ENCODE results near the gene PDE10A.

Gene PDE10A

DNA sequence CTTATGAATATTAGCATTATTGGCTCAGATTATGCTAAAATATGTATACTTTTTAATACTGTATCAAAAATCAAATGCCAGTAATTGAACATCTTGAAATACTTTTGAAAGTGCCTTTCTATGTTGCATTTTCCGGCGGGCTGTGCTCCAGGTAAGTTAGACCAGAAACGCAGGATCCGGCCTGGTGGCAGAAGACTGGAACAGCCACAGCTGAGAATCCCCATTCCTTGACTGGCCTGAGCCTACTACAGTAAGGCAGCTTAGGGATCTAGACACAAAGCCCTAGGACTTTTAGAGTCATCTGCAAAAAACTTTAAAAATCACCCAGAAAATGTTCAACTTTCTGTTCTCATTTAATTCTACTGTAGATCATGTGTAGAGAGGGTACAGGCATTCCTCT lies 214.8 kb downstream of the PDE10A start:
- DNase-seq (ENCODE audit: extremely low spot score, insufficient read length, low read depth) (no peak), FAIRE-seq (no peak)

DNA sequence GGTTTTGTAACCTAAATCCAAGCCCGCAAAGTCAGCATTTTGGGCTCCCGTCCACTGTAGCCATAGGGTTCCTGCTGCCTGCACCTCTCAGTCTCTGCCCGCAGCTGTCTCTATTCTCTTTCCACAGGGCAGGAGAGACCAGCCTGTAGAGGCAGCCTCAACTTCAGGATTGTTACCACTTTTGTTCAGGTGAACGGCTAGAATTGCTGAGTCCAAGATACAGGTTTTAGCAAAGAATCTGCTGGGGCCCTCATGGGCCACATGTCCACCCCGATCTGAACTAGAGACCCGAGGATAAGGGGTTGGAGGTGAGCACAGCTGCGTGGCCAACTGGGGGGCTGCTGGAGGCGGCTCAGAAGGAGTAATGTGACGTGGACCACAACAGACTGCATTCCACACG lies 215.9 kb downstream of the PDE10A start:
- DNase-seq (ENCODE audit: extremely low spot score, insufficient read length, low read depth) (no peak), FAIRE-seq (no peak)

DNA sequence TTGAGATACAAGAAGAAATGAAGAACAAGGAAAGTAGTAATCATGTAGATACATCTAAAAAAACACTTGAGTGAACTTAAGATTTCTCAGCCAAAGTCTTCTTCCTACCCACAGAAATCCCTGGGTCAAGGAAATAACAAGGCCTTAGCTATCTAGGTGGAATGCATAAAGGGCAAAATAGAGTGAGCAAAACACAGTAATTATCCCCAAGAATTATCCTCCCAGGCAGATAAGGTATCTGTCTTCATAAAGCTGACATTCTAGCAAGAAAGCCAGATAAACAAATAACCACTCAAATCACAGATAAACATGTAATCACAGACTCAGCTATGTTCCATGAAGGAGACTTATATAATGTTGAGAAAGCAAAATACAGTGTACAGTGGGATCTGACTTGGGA lies 216.7 kb downstream of the PDE10A start:
- FAIRE-seq = no peak

DNA sequence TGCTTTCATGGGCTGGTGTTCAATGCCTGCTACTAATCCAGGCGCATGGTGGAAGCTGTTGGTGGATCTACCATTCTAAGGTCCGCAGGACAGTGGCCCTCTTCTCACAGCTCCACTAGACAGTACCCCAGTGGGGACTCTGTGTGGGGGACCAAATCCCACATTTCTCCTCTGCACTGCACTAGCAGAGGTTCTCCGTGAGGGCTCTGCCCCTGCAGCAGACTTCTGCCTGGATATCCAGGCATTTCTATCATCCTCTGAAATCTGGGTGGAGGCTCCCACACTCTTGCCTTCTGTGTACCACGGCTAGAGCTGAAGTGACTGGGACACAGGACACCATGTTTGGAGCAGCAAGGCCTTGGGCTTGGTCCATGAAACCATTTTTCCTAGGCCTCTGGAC lies 219.6 kb downstream of the PDE10A start:
- DNase-seq (ENCODE audit: extremely low spot score, insufficient read length, low read depth) = no peak
- no peak for FAIRE-seq

More for the DNA sequence above, 216.7 kb downstream of the PDE10A start:
- DNase-seq (ENCODE audit: extremely low spot score, insufficient read length, low read depth) = no peak

DNA sequence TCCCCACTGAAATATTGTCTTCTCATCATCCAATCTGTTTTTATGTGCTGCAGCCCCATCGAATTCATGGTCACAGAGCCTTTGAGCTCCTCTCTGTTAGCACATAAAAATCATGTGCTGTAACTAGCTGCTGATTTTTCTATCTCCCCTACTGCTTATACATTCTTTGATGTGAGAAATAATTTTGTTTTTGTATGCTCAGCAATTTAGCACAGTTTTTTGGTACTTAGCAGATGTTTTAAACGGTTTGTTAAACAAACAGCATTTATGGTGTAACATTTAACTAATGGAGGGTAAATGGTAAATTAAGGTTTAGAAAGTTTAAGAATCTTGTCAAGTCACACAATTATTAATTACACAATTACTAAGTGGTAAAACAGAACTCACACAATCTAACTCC lies 221.9 kb downstream of the PDE10A start:
- no peak for DNase-seq (ENCODE audit: extremely low spot score, insufficient read length, low read depth)
- FAIRE-seq = no peak

DNA sequence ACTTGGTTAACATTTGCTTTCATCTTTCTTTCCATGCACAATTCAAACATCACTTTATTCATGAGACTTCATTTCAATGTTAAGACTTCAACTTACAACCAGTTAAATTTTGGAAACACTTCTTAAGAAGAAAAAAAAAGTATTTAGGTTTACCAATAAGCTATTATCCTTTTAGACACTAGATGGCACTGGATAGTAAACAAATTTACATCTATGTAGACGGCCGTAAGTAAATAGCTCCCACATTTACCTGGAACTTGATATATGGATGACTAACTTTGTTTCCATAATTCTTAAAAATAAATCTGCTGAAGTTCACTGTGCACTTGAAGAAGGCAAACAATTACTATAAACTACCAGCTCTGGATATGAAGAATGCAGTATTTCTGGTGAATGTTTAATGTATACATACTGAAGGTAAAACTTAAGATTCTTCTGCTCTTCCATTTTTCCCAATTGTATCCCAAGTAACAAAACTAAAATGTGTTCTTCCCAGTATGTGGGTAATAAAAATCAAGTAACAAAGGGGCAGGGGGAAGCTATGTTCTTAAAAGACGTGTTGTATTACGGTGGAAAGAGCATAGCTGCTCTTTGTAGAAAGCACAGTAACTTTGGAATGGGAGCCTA lies 223.0 kb downstream of the PDE10A start:
- FAIRE-seq (peak; percentile 35), DNase-seq (ENCODE audit: extremely low spot score, insufficient read length, low read depth) (no peak)

DNA sequence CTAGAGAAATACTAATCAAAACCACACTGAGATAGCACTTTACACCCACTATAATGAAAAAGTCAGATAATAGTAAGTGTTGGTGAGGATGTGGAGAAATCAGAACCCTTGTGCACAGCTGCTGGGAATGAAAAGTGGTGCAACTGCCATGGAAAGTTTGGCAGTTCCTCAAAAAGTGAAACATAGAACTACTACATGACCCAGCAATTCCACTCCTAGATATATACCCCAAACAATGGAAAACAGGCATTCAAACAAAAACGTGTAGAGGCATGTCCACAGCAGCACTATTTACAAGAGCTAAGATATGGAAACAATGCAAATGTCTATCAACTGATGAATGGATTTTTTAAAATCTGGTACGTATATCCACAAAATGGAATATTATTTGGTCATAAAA lies 236.1 kb downstream of the PDE10A start:
- FAIRE-seq (no peak), DNase-seq (ENCODE audit: extremely low spot score, insufficient read length, low read depth) (no peak)

DNA sequence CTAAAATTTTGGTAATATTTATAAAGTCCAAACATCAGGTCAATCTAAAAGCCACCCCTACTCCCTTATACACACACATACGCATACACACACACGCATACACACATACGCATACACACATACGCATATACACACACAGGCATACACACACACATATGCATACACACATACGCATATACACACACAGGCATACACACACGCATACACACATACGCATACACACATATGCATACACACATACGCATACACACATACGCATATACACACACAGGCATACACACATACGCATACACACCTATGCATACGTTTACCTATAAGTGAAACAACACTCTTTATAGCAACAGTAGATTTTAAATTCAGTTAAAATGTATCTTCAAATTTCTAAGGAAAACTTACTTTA lies 240.8 kb downstream of the PDE10A start:
- DNase-seq (ENCODE audit: extremely low spot score, insufficient read length, low read depth) = no peak
- FAIRE-seq = no peak

DNA sequence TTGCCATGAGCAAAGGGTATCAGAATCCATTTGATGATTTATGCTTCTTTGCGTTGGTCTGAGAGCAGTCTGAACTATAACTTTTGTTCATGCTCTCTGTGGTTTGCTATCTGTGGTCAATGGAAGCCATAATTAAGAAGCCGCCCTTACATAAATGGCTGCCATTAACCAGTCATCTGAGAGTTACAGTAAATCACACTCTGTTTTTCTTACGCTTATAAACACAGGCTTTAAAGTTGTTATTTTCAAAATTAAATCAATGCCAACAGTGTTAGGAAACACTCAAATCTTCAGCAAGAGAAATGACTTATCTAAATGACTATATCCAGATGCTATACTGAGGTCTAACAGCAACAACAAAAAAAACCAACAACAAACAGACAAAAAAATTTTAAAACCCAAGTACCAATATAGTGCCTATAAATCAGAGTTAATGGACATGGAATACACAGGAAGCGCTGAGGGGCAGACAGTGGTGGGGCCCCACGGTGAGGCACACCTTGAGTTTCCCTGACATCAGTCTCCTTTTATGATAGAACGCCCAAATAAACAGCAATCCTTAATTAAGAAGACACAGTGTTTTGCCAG lies 245.7 kb downstream of the PDE10A start:
- DNase-seq (ENCODE audit: extremely low spot score, insufficient read length, low read depth) (no peak), FAIRE-seq (no peak)

DNA sequence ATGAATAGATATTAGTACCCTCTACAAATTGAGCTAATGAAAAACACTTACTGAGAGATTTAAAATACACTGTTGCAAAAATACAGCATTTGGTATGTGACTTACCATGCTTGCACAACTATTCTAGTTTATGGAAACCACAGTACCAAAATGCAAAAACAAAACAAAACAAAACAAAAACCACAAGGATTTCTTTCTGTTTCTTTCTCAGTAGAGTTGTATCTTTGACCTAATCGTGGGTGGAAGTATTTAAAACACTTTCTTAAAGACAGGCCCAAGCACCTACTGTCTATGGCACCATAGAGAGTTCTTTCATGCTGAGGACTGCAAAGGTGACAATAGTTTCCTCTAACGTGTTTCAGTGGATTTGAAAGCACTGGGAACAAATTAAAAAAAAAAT lies 258.3 kb downstream of the PDE10A start:
- DNase-seq (ENCODE audit: extremely low spot score, insufficient read length, low read depth) (no peak), FAIRE-seq (no peak)

DNA sequence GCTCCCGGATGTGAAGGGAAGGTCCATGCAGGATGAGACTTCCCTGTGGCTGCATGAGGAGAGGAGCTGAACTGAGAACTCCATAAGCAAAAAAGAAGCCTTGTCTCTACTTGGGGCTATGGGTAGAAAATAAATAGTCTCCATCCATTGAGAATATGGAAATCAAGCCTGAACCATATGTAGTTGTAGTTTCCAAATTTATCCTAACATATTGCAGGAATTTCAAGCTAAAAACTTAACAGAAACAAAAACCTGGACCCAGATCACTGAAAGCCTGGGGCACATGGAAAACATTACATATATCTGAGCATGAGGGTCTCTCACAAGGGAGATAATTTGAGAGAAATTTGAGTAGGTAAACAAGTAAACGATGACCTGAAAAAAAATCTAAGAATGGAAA lies 258.7 kb downstream of the PDE10A start:
- FAIRE-seq (no peak), DNase-seq (ENCODE audit: extremely low spot score, insufficient read length, low read depth) (no peak)

DNA sequence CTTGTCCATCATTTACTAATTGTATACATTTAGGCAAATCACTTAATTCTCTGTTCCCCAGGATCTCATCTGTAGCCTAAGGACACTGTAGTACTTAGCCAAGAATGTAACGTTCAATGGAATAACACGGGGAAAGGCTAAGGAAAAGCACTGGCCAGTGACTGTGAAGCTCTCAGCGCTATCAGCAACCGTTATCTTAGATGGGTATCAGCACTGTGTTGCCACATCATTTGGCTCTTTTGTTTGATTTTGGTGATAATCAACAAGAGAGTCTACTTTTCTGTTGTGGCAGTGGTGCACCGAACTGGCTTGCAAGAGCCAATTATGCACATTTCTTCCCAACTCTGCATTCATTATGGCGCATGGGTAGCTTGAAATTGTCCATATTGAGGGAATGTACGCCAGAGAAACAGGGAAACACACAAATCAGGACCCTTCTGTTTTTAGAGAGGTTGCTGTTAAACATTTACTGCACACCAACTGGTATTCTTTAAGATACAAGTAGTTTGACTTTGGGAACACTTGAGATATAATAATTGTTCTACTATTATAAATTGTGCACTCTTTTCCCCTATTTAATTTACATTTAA lies 259.9 kb downstream of the PDE10A start:
- FAIRE-seq = no peak

DNA sequence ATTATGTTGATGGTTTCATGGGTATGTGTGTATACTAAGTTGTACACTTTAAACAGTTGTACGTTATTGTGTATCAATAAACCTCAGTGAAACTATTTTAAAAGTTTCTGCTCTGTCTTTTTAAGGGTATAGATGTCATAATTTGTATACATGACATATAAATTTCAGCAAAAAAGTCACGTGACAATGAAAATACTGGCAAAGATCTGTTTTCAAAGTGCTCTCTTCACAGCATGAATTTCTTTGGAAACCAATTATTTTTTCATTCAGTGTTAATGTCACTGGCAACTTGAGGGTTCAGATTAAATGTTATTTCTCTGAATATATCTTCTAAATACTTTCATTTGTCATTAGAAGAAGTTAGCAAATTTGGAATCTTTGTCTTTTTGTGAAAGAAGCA lies 261.9 kb downstream of the PDE10A start:
- FAIRE-seq (no peak), DNase-seq (ENCODE audit: extremely low spot score, insufficient read length, low read depth) (no peak)

More for the DNA sequence above, 259.9 kb downstream of the PDE10A start:
- no peak for DNase-seq (ENCODE audit: extremely low spot score, insufficient read length, low read depth)

DNA sequence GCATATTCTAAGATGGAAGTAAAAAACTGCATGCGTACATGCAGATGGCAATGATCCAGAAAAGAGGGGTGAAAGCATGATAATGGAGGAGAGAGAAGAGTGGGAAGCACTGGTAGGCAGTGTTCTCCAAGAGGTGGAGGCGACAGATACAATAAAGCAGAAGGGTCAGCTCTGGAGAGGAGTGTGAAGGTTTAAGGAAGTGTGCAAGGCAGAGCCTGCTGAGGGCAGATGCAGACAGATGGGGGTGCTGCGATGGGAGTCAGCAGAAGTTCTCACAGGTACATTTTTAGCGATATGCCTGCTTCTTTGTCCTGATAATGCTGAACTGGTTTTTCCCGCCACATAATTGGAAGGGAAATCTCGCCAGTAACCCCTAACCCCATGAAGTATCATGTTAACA lies 272.6 kb downstream of the PDE10A start:
- DNase-seq (ENCODE audit: extremely low spot score, insufficient read length, low read depth) = no peak
- FAIRE-seq = no peak

DNA sequence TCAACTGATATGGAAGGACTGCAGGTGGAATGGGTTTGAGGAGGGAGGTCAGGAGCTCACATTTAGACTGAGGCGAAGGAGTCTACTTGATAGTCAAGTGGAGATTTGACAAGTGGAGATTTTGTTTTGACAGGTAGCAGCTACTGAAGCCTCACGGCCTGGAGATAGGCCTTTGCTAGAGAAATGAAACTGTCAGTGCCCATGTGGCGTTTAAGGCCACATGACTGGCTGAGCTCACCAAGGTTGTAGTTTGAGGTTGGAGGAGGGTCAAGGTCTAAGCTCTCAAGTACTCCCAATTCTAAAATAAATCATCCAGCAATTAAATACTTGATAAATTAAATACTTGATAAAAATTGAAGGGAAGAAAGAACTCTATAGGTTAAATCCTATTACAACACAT lies 273.5 kb downstream of the PDE10A start:
- DNase-seq (ENCODE audit: extremely low spot score, insufficient read length, low read depth) (no peak), FAIRE-seq (no peak)

DNA sequence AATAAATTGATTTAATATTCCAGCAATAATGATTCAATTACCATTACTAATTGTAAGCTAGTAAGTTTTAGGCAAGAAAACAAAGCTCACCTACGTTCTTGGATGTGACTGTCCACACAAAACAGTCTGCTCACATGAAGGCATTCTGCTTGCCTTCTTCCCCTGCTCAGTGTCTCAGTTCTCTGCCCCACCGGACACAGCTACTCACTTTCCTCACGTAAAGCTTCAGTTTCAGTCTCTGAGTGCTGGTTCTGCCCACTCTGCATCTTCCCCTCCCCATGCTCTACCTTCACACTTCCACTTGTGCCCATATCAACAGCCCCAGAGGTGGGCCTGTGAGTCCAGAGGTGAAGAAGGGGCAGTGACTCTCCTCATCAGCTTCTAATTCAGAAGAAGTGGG lies 279.7 kb downstream of the PDE10A start:
- no peak for FAIRE-seq
- no peak for DNase-seq (ENCODE audit: extremely low spot score, insufficient read length, low read depth)

DNA sequence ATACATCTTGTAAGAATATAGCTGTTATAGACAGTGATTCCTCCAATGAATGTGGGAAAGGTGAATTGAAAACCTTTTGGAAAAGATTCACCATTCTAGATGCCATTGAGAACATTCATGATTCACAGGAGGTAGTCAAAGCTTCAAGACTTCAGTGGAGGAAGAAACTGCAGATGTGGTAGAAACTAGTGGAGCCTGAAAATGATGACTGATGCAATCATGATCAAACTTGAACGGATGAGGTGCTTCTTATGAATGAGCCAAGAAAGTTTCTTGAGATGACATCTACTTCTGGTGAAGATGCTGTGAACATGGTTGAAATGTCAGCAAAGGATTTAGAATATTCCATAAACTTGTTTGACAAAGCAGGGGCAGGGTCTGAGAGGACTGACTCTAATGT lies 286.9 kb downstream of the PDE10A start:
- no peak for DNase-seq (ENCODE audit: extremely low spot score, insufficient read length, low read depth)
- no peak for FAIRE-seq

DNA sequence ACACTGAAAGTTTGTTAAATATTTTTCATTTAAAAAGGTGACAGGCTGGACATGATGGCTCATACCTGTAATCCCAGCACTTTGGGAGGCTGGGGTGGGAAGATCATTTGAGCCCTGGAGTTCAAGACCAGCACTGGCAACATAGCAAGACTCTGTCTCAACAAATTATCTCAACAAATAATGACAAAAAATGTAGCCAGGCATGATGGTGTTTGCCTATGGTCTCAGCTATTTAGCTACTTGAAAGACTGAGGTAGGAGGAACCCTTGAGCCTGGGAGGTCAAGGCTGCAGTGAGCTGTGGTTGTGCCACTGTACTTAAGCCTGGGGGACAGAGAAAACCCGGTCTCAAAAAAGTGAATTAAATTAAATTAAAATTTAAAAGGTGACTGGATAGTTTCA lies 297.7 kb downstream of the PDE10A start:
- FAIRE-seq = no peak
- DNase-seq (ENCODE audit: extremely low spot score, insufficient read length, low read depth) = no peak

DNA sequence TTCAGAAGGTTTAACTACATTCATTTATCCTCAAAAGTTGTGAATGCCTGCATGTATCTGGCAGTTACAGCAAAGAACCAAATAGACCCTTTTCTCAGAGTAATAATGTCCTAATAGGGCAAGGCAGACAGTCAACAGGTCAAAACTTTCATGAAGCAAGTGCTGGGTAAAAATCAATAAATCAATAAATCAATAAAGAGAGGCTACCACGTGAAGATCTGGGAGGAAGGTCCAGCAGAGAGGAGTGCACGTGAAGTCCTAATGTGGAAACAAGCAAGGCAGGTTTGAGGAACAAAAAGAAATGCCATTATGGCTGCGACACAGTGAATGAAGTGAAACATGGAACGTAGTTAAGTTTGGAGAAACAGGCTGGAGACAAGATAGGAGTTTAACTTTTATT lies 317.3 kb downstream of the PDE10A start:
- DNase-seq (ENCODE audit: extremely low spot score, insufficient read length, low read depth) = no peak
- no peak for FAIRE-seq

DNA sequence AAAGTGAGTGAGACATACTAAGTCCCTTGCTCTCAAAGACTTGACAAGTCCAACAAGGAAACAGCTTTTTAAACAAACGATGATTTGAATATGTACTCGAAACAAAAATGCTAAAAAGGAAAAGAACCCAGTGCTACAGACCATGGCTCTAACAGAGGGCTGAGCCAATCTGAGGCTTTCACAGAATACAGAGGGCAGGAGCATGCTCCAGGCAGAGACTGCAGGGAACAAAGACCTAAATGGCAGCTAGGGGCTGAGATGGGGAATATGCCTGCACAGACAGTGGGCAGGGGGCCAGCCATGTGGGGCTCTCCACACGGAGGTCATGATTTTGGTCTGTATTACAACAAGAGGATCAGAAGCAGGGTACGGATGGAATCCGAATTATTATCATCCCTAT lies 322.5 kb downstream of the PDE10A start:
- FAIRE-seq (no peak), DNase-seq (ENCODE audit: extremely low spot score, insufficient read length, low read depth) (no peak)

DNA sequence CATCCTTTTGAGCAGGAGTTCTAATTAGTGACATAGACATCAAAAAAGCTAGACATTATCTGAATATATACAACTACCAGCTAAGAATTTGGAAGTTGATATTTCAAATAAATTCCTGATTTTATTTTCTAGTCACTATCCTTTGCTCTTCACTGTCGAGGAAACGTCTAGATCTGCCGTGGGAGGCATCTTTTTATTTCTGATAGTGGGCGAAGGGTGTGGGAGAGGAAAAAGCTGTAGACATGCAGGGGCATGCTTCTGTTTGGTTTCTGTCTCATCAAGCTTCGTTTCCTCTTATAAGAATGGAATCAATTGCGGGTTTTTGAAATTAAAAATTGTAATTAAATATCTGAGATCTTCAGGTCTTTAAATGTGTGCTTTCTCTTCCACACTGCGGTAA lies 337.4 kb downstream of the PDE10A start:
- FAIRE-seq (no peak), DNase-seq (ENCODE audit: extremely low spot score, insufficient read length, low read depth) (no peak)

DNA sequence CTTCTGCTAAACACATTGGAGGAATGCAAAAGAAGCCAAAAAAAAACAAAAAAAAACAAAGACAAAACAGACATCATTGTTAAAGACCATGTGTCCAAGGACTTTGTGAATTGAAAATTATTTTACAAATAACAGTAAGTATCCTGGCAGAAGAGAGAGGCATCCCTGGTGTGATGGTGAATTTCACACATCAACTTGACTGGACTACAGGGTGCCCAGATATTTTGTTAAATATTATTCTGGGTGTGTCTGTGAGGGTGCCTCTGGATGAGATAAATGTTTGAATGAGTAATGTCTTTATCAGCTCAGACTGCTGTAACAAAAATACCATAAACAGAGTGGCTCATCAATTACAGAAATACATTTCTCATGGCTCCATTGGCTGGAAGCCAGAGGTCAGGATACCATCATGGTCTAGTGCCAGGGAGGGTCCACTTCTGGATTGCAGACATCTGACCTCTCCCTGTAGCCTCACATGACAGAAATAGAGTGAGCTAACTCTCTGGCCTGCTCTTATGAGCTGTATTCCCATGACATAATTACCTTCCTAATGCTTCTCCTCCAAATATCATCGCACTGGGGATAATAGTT lies 341.4 kb downstream of the PDE10A start:
- FAIRE-seq = no peak
- no peak for DNase-seq (ENCODE audit: extremely low spot score, insufficient read length, low read depth)
